ACC112 (cell line): ENCODE measurements around the gene AKR1B1.

Source experiments
- H2AFZ ChIP-seq: fragments of 200-600 bp; sonication (generic); one replicate; pipeline ENCODE4 v1.6.0; 2017; ENCODE audit warnings: antibody characterized with exemption, low read length; ENCODE audit not compliant: unreplicated experiment
- H3K27ac ChIP-seq: fragments of 200-600 bp; sonication (generic); 2 replicates; pipeline ENCODE4 v1.5.1; 2014; ENCODE audit warnings: low read depth, mild to moderate bottlenecking, antibody characterized with exemption, low read length, moderate library complexity
- H3K27me3 ChIP-seq: fragments of 200-600 bp; sonication (generic); 2 replicates; pipeline ENCODE4 v1.6.1; 2014; ENCODE audit warnings: mild to moderate bottlenecking, antibody characterized with exemption, low read length, moderate library complexity, mixed read lengths; ENCODE audit not compliant: insufficient read depth
- H3K36me3 ChIP-seq: fragments of 200-600 bp; sonication (generic); 2 replicates; pipeline ENCODE4 v1.6.1; 2016; ENCODE audit warnings: mild to moderate bottlenecking, antibody characterized with exemption, low read length, moderate library complexity, mixed read lengths; ENCODE audit not compliant: insufficient read depth
- H3K4me1 ChIP-seq: fragments of 200-600 bp; sonication (generic); one replicate; pipeline ENCODE4 v1.6.1; 2016; ENCODE audit warnings: low read length, mixed read lengths; ENCODE audit not compliant: insufficient read depth, unreplicated experiment, control insufficient read depth
- H3K4me3 ChIP-seq: fragments of 200-600 bp; sonication (generic); 2 replicates; pipeline ENCODE4 v1.5.1; 2014; ENCODE audit warnings: mild to moderate bottlenecking, low read depth, low read length
- H3K79me2 ChIP-seq: fragments of 200-600 bp; sonication (generic); one replicate; pipeline ENCODE4 v1.6.0; 2016; ENCODE audit warnings: low read length; ENCODE audit not compliant: control insufficient read depth, unreplicated experiment, insufficient read depth

AKR1B1 gene

GRCh38 chr7:134483296-134483695 lies 24.4 kb upstream of the AKR1B1 start:
- Histone ChIP-seq H3K27me3 (no peaks in the 10 kb centered on the region), H2AFZ (no peak overlapping the region), H3K4me1 (peaks cover 35% of the 10 kb centered on the region), H3K4me3 (no peak overlapping the region), H3K79me2 (no peaks in the 10 kb centered on the region), H3K27ac (no peak overlapping the region), H3K36me3 (no peaks in the 10 kb centered on the region)

GRCh38 chr7:134482858-134483257 lies 24.0 kb upstream of the AKR1B1 start:
- no peak overlapping the region for H3K4me3 ChIP-seq
- no peaks in the 10 kb centered on the region for H3K36me3 ChIP-seq
- H3K27ac ChIP-seq, result no peak overlapping the region
- H2AFZ ChIP-seq, result no peak overlapping the region
- peaks cover 39% of the 10 kb centered on the region for H3K4me1 ChIP-seq
- H3K27me3 ChIP-seq, result no peaks in the 10 kb centered on the region
- no peaks in the 10 kb centered on the region for H3K79me2 ChIP-seq

- 0 out of 2 replicates have a peak overlapping the region, but pooled peaks have one; percentile 9 for H3K4me3 ChIP-seq
- H3K27me3 ChIP-seq, result no peaks in the 10 kb centered on the region
- H3K36me3 ChIP-seq, result no peaks in the 10 kb centered on the region
- H3K4me1 ChIP-seq, result peaks cover 42% of the 10 kb centered on the region
- no peak overlapping the region; the same call in 1 of the 2 replicates for H3K27ac ChIP-seq
- H3K79me2 ChIP-seq, result no peaks in the 10 kb centered on the region
- no peak overlapping the region for H2AFZ ChIP-seq
Observed at GRCh38 chr7:134481167-134481566, 22.3 kb upstream of the AKR1B1 start.

- Histone ChIP-seq H3K27me3 (no peaks in the 10 kb centered on the region), H3K4me1 (peaks cover 42% of the 10 kb centered on the region), H3K27ac (peak overlapping the region; percentile 42), H2AFZ (no peak overlapping the region), H3K4me3 (peak overlapping the region; percentile 9; the same call in 1 of the 2 replicates), H3K36me3 (no peaks in the 10 kb centered on the region), H3K79me2 (no peaks in the 10 kb centered on the region)
Observed at GRCh38 chr7:134480730-134481129, 21.8 kb upstream of the AKR1B1 start.

- H3K4me3 ChIP-seq, result peak overlapping the region; percentile 9; the same call in 1 of the 2 replicates
- H3K4me1 ChIP-seq, result peaks cover 42% of the 10 kb centered on the region
- H2AFZ ChIP-seq, result no peak overlapping the region
- H3K27ac ChIP-seq, result peak overlapping the region; percentile 42
- H3K79me2 ChIP-seq, result no peaks in the 10 kb centered on the region
- no peaks in the 10 kb centered on the region for H3K36me3 ChIP-seq
- no peaks in the 10 kb centered on the region for H3K27me3 ChIP-seq
Observed at GRCh38 chr7:134480202-134480601, 21.3 kb upstream of the AKR1B1 start.

GRCh38 chr7:134478707-134479106 lies 19.8 kb upstream of the AKR1B1 start:
- peaks cover 53% of the 10 kb centered on the region for H3K4me1 ChIP-seq
- no peak overlapping the region for H3K4me3 ChIP-seq
- H3K27me3 ChIP-seq, result no peaks in the 10 kb centered on the region
- H3K27ac ChIP-seq, result no peak overlapping the region
- H3K79me2 ChIP-seq, result no peaks in the 10 kb centered on the region
- no peak overlapping the region for H2AFZ ChIP-seq
- H3K36me3 ChIP-seq, result no peaks in the 10 kb centered on the region

- Histone ChIP-seq H3K27me3 (no peaks in the 10 kb centered on the region), H3K4me1 (peaks cover 58% of the 10 kb centered on the region), H2AFZ (peak overlapping the region; percentile 45), H3K79me2 (no peaks in the 10 kb centered on the region), H3K4me3 (no peak overlapping the region), H3K36me3 (no peaks in the 10 kb centered on the region), H3K27ac (no peak overlapping the region)
Observed at GRCh38 chr7:134477954-134478353, 19.1 kb upstream of the AKR1B1 start.

GRCh38 chr7:134476044-134476443 lies 17.1 kb upstream of the AKR1B1 start:
- H3K79me2 ChIP-seq, result no peaks in the 10 kb centered on the region
- H2AFZ ChIP-seq, result no peak overlapping the region
- H3K4me1 ChIP-seq, result peaks cover 62% of the 10 kb centered on the region
- H3K27ac ChIP-seq, result no peak overlapping the region
- H3K4me3 ChIP-seq, result no peak overlapping the region
- H3K27me3 ChIP-seq, result no peaks in the 10 kb centered on the region
- no peaks in the 10 kb centered on the region for H3K36me3 ChIP-seq

- H3K27ac ChIP-seq, result peak overlapping the region; percentile 65
- H3K4me1 ChIP-seq, result peaks cover 55% of the 10 kb centered on the region
- H3K27me3 ChIP-seq, result no peaks in the 10 kb centered on the region
- H3K4me3 ChIP-seq, result no peak overlapping the region
- H2AFZ ChIP-seq, result no peak overlapping the region
- H3K36me3 ChIP-seq, result no peaks in the 10 kb centered on the region
- H3K79me2 ChIP-seq, result no peaks in the 10 kb centered on the region
Observed at GRCh38 chr7:134474828-134475227, 15.9 kb upstream of the AKR1B1 start.

GRCh38 chr7:134473861-134474291 lies 15.0 kb upstream of the AKR1B1 start:
- Histone ChIP-seq H3K27ac (peak overlapping the region; percentile 65), H3K79me2 (no peaks in the 10 kb centered on the region), H3K4me3 (no peak overlapping the region), H3K4me1 (peaks cover 46% of the 10 kb centered on the region), H2AFZ (no peak overlapping the region), H3K36me3 (no peaks in the 10 kb centered on the region), H3K27me3 (no peaks in the 10 kb centered on the region)

- Histone ChIP-seq H2AFZ (no peak overlapping the region), H3K79me2 (no peaks in the 10 kb centered on the region), H3K36me3 (no peaks in the 10 kb centered on the region), H3K4me3 (no peak overlapping the region), H3K27ac (no peak overlapping the region), H3K4me1 (peaks cover 35% of the 10 kb centered on the region), H3K27me3 (no peaks in the 10 kb centered on the region)
Observed at GRCh38 chr7:134472572-134473244, 13.8 kb upstream of the AKR1B1 start.
